HepG2 (cell line): ENCODE data around the gene HNRNPR. TPM values are rescaled to one million over a fixed set of nuclear protein-coding genes. Genes with fewer than 3 reads are reported as not detected.

Experiments used
- CAMTA2 ChIP-seq: sonication (generic); formaldehyde crosslinking; IDR thresholded peaks from 2 replicates; pipeline ENCODE4 v1.4.0; 2020; ENCODE audit warnings: mild to moderate bottlenecking, missing genetic modification reagents, borderline replicate concordance
- ETV5 ChIP-seq: IDR thresholded peaks from 2 replicates; pipeline ENCODE4 v1.6.1; 2018; ENCODE audit warnings: missing biosample characterization, missing genetic modification reagents, inconsistent platforms, borderline replicate concordance
- LCORL ChIP-seq, 2 experiments: fragments of 450-650 bp in 1 of 2; sonication (generic) in 1 of 2; formaldehyde crosslinking in 1 of 2; IDR thresholded peaks; 2 replicates each; pipeline versions ENCODE4 v1.5.0 to v1.6.1; 2017 to 2020; ENCODE audit warnings: antibody characterized with exemption in 1 of 2, missing genetic modification reagents in 1 of 2
- SALL2 ChIP-seq: sonication (generic); formaldehyde crosslinking; IDR thresholded peaks from 2 replicates; pipeline ENCODE4 v1.8.1; 2023; ENCODE audit warnings: mild to moderate bottlenecking, missing genetic modification reagents, inconsistent platforms
- TOE1 ChIP-seq: sonication (generic); formaldehyde crosslinking; IDR thresholded peaks from 2 replicates; pipeline ENCODE4 v1.4.0; 2020; ENCODE audit warnings: mild to moderate bottlenecking, missing genetic modification reagents
- ZNF333 ChIP-seq: sonication (generic); formaldehyde crosslinking; IDR thresholded peaks from 2 replicates; pipeline ENCODE4 v1.4.0; 2020; ENCODE audit warnings: mild to moderate bottlenecking, missing genetic modification reagents, borderline replicate concordance
- ZNF354B ChIP-seq: sonication (generic); formaldehyde crosslinking; IDR thresholded peaks from 2 replicates; pipeline ENCODE4 v1.8.0; 2022; ENCODE audit warnings: mild to moderate bottlenecking, missing genetic modification reagents
- ZNF556 ChIP-seq: sonication (generic); formaldehyde crosslinking; IDR thresholded peaks from 2 replicates; pipeline ENCODE4 v1.4.0; 2020; ENCODE audit warnings: mild to moderate bottlenecking, missing genetic modification reagents, borderline replicate concordance
- ZNF792 ChIP-seq: IDR thresholded peaks from 2 replicates; pipeline ENCODE4 v1.6.1; 2016
- polyA plus RNA-seq, 8 experiments: library from polyadenylated mRNA; depleted of rRNA in 3 of 8; stranded (reverse) in 7 of 8; unstranded in 1 of 8; fragments of >200 nt; fragmentation: Illumina TruSeq in 4 of 8; extraction: Trizol in 4 of 8; gene quantifications; 2 replicates each; pipeline versions ENCODE4 v1.2.1 to v1.2.3, GENCODE V29; 2011 to 2016; ENCODE audit warnings: low read depth in 4 of 8, missing spikeins in 1 of 8, mixed read lengths in 1 of 8; ENCODE audit not compliant: insufficient read depth in 1 of 8
- total RNA-seq, 5 experiments: library from RNA; depleted of rRNA; stranded (reverse); fragments of >200 nt; fragmentation: Illumina TruSeq; extraction: Trizol; gene quantifications; 2 replicates each; pipeline ENCODE4 v1.2.3, GENCODE V29; 2016; ENCODE audit warnings: low read depth in 1 of 5
- TF ChIP-seq, protein P1 (sequence below): sonication (generic); formaldehyde crosslinking; IDR thresholded peaks from 2 replicates; pipeline ENCODE4 v1.4.0; 2020; ENCODE audit warnings: mild to moderate bottlenecking, missing genetic modification reagents
- TF ChIP-seq, protein P2 (sequence below): sonication (generic); formaldehyde crosslinking; conservative IDR thresholded peaks from 2 replicates; pipeline ENCODE4 v1.8.1; 2023; ENCODE audit warnings: missing genetic modification reagents
- TF ChIP-seq, protein P3 (sequence below): sonication (generic); formaldehyde crosslinking; IDR thresholded peaks from 2 replicates; pipeline ENCODE4 v1.4.0; 2020; ENCODE audit warnings: low read depth, mild to moderate bottlenecking, missing genetic modification reagents

The HNRNPR gene
- total and polyA plus RNA-seq, 2 of the 13 experiments (the other 11 are each of a cell fraction or from before 2014, with no cell fraction given), result 133 to 216 TPM

DNA sequence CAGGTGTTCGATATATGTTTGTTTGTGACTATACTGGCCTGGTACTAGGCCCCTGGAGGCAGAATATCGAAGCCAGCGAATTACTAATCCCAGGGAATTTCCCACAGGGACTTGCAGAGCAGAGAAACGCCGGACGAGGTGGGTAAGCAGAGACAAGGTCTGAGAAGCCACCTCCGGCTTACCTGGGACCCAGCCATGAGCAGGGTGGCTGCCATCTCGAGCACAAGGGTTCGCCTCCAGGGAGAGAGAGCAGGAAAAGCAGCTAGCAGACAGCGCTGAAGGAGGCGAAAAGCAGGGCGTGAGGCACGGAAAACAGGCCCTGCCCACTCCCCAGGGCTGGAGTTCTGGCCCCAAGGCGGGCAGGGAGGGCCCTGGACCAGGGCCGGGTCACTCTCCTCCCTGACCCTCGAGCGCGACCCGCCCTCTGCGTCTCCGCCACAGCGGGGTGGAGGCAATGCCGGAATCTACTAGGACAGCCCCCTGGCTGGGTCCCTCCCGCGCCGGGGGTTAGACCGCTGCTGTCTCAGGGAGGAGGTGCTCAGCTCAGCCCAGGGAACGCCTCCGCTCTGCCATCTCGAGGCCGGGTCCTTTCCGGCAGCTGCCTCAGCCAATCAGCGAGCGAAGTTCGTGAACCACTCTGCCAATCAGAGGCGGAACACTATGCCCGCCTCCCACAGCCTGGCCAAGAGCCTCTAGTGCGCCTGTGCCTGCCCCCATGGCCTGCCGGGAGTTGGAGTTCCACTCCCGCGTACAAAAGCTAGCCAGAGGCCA, 23.9 kb upstream of the HNRNPR start (continued):
- TF ChIP-seq, protein P1, sequence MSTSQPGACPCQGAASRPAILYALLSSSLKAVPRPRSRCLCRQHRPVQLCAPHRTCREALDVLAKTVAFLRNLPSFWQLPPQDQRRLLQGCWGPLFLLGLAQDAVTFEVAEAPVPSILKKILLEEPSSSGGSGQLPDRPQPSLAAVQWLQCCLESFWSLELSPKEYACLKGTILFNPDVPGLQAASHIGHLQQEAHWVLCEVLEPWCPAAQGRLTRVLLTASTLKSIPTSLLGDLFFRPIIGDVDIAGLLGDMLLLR (CRISPR knock-in tag), result no peak
- TF ChIP-seq ZNF333 (CRISPR knock-in tag) (no peak), TOE1 (CRISPR knock-in tag) (no peak), ETV5 (CRISPR knock-in tag) (peak; percentile 10; the same call in 1 of the 2 replicates), LCORL (IDR thresholded peaks at IDR 0.05) (no peak), LCORL (CRISPR knock-in tag; IDR thresholded peaks at IDR 0.05) (0 out of 2 replicates have a peak, but pooled peaks have one; percentile 11), ZNF354B (no peak), SALL2 (peak; percentile 55; the same call in 1 of the 2 replicates), CAMTA2 (no peak), ZNF792 (CRISPR knock-in tag) (no peak), ZNF556 (CRISPR knock-in tag) (0 out of 2 replicates have a peak, but pooled peaks have one; percentile 2)
- TF ChIP-seq, protein P2, sequence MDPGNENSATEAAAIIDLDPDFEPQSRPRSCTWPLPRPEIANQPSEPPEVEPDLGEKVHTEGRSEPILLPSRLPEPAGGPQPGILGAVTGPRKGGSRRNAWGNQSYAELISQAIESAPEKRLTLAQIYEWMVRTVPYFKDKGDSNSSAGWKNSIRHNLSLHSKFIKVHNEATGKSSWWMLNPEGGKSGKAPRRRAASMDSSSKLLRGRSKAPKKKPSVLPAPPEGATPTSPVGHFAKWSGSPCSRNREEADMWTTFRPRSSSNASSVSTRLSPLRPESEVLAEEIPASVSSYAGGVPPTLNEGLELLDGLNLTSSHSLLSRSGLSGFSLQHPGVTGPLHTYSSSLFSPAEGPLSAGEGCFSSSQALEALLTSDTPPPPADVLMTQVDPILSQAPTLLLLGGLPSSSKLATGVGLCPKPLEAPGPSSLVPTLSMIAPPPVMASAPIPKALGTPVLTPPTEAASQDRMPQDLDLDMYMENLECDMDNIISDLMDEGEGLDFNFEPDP, result no peak
- TF ChIP-seq, protein P3, sequence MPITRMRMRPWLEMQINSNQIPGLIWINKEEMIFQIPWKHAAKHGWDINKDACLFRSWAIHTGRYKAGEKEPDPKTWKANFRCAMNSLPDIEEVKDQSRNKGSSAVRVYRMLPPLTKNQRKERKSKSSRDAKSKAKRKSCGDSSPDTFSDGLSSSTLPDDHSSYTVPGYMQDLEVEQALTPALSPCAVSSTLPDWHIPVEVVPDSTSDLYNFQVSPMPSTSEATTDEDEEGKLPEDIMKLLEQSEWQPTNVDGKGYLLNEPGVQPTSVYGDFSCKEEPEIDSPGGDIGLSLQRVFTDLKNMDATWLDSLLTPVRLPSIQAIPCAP (CRISPR knock-in tag), result no peak
